ENCODE data around the gene NME2. TPM values are rescaled to one million over a fixed set of nuclear protein-coding genes. Genes with fewer than 3 reads are reported as not detected.

Gene NME2
- 45.7 and 48.3 TPM in 2 replicates for total RNA-seq (2013; cell fraction: nucleolus; rRNA removed)
- total RNA-seq (2014; rRNA removed) (583 and 663 TPM in 2 replicates), total RNA-seq (2014; rRNA removed; fragmentation: Illumina TruSeq; extraction: Trizol) (555 and 589 TPM in 2 replicates), total RNA-seq (2021) (781 and 785 TPM in 2 replicates), polyA plus RNA-seq (2011; rRNA removed) (730 and 787 TPM in 2 replicates), polyA plus RNA-seq (2014; fragmentation: Illumina TruSeq; extraction: Trizol) (467 and 525 TPM in 2 replicates), polyA plus RNA-seq (2014; fragmentation: Nextera tagmentation; extraction: Ambion mirVana) (100 to 1,000 TPM; 497 to 881 TPM), polyA plus RNA-seq (2014; rRNA removed) (986 and 1,114 TPM in 2 replicates), polyA plus RNA-seq (2016; fragmentation: Nextera tagmentation; extraction: Ambion mirVana) (1,000 to 10,000 TPM; 1,003 to 1,030 TPM), polyA minus RNA-seq (2011; rRNA and poly(A)+ RNA removed) (208 and 213 TPM in 2 replicates), Bru-seq, nascent RNA (percentile 84 among the genes with signal in this experiment), BruChase-seq, experiment 1, labeled RNA remaining after a 6-hour chase (percentile 93 among the genes with signal in this experiment), BruChase-seq, experiment 2, labeled RNA remaining after a 2-hour chase (percentile 87 among the genes with signal in this experiment)
- polyA plus RNA-seq (2011; ENCODE audit: low read depth) = 428 TPM
- polyA plus RNA-seq (2011; cell fraction: cytosol; rRNA removed) = 682 and 865 TPM in 2 replicates
- 390 and 398 TPM in 2 replicates for polyA plus RNA-seq (2011; cell fraction: nucleus; rRNA removed)
- polyA plus RNA-seq (2012) = 802 and 867 TPM in 2 replicates
- 101 and 102 TPM in 2 replicates for polyA minus RNA-seq (2011; cell fraction: cytosol; rRNA and poly(A)+ RNA removed)
- 38.4 and 69.5 TPM in 2 replicates for polyA minus RNA-seq (2011; cell fraction: nucleus; rRNA and poly(A)+ RNA removed)
- long read RNA-seq, experiment 1, transcript NME2-202 (4 exons, 866 nt) = minor isoform, 81 of 465 reads
- long read RNA-seq, experiment 1, transcript NME2-205 (5 exons, 826 nt) = major isoform, 369 of 465 reads
- long read RNA-seq, experiment 1, partial matches to known transcripts = 3 of 465 reads
- long read RNA-seq, experiment 1, other reads (novel, unspliced or antisense) = 5 of 465 reads
- long read RNA-seq, experiment 2, transcript NME2-205 (5 exons, 826 nt) = major isoform, 881 of 1,121 reads
- long read RNA-seq, experiment 2, transcript NME2-201 (4 exons, 568 nt) = minor isoform, 22 of 1,121 reads
- long read RNA-seq, experiment 2, transcript NME2-204 (5 exons, 749 nt) = minor isoform, 10 of 1,121 reads
- long read RNA-seq, experiment 2, transcript NME2-202 (4 exons, 866 nt) = minor isoform, 186 of 1,121 reads
- long read RNA-seq, experiment 2, partial matches to known transcripts = 8 of 1,121 reads
- long read RNA-seq, experiment 2, other reads (novel, unspliced or antisense) = 12 of 1,121 reads

DNA sequence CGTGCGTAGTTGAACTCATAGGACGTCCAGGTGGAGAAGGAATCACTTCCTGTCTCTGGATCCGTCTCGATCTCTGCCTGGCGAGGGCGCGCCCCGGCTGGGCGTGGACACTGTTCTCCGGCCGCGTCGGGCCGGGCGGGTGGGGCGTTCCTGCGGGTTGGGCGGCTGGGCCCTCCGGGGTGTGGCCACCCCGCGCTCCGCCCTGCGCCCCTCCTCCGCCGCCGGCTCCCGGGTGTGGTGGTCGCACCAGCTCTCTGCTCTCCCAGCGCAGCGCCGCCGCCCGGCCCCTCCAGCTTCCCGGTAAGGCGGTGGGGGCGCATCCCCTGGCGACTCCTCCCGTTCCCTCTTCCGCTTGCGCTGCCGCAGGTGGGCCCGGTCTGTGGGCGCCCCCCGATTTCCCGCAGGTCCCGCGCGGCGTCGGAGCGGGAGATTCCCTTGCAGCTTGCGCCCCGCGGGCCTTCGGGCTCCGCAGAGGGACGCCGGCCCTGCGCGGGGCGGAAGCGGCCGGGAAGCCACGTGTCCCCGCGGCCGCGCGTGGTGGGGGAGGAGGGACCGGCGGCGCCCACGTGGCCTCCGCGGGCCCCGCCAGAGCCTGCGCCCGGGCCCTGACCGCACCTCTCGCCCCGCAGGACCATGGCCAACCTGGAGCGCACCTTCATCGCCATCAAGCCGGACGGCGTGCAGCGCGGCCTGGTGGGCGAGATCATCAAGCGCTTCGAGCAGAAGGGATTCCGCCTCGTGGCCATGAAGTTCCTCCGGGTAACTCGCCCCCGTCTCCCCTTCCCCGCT lies at the start of gene NME2:
Gene NME2 (plus strand): TSS at position 214 of the 789 bp plus-strand sequence. CDS start 420 bp downstream, at position 634.
- in situ Hi-C loops (cut with MboI) = loop anchor here (10.0 kb wide), 1 partner anchor 62 kb away; no protein-coding TSS in a partner anchor
- H3K36me3 ChIP-seq (ENCODE audit: control insufficient read depth in 2 of 2, insufficient read depth in 2 of 2, low read length in 1 of 2) = peaks cover 5 to 26% of the 10 kb centered on the region in 2 experiments
- peak within 1 kb of the TSS; percentile 96 for H3K4me3 ChIP-seq
- no peaks in the 10 kb centered on the region for H3K9me3 ChIP-seq (replicated peaks; ENCODE audit: control insufficient read depth, insufficient read depth, low read length)
- RAD21 ChIA-PET (ENCODE audit: unreplicated experiment) = interaction anchor here (0.7 to 1.8 kb wide), 5 partner anchors 12 to 164 kb away, joined by 3 to 5 read pairs (median 4); no protein-coding TSS in a partner anchor
- H3K9ac ChIP-seq (ENCODE audit: control insufficient read depth, insufficient read depth, low read length) = peak within 1 kb of the TSS; percentile 93
- DNase-seq (ENCODE audit: low read depth, low spot score) (peak; percentile 40), ATAC-seq (peak; percentile 93), FAIRE-seq (peak; percentile 88)
- CTCF ChIA-PET = interaction anchor here (1.3 to 5.8 kb wide), 2 partner anchors 12 to 131 kb away, joined by 4 to 35 read pairs; partner anchors contain the start of gene NME1
- H3K4me1 ChIP-seq (ENCODE audit: control insufficient read depth, insufficient read depth, low read length) = peaks cover 12% of the 10 kb centered on the region
- peak within 1 kb of the TSS; percentile 92 for H3K27ac ChIP-seq (ENCODE audit: control insufficient read depth, insufficient read depth)
- H4K20me1 ChIP-seq (ENCODE audit: control insufficient read depth, insufficient read depth) = no peaks in the 10 kb centered on the region
- H3K27me3 ChIP-seq (replicated peaks in 1 of 2; ENCODE audit: control insufficient read depth in 2 of 2, insufficient read depth in 2 of 2, low read length in 1 of 2) = no peaks in the 10 kb centered on the region
- intact Hi-C loops (cut with micrococcal nuclease; ENCODE audit: unreplicated experiment) = loop anchor here (5.0 kb wide), 1 partner anchor 96 kb away; the partner anchor contains the start of genes MBTD1 and UTP18
- BruUV-seq (replicated peaks) = no TSS peak
- peak within 1 kb of the TSS; percentile 99 for H3K4me2 ChIP-seq (ENCODE audit: control insufficient read depth, insufficient read depth)
- H3K79me2 ChIP-seq (ENCODE audit: control insufficient read depth, insufficient read depth, low read length) = peaks cover 25% of the 10 kb centered on the region
- 1% methylated on average over 91 of the region's 98 CpGs for WGBS (ENCODE audit: insufficient coverage, insufficient replicate concordance, low lambda C conversion rate, missing lambda C conversion rate)
- SMC1A ChIA-PET (ENCODE audit: uncharacterized antibody, unreplicated experiment) = interaction anchor here (1.0 kb wide), 1 partner anchor 10 kb away, joined by 3 read pairs; no protein-coding TSS in a partner anchor
- peak within 1 kb of the TSS; percentile 92 for H2AFZ ChIP-seq (ENCODE audit: control insufficient read depth, low read depth, low read length)
- POLR2A ChIA-PET = interaction anchor here (0.8 to 1.5 kb wide), 3 partner anchors 10 to 46 kb away, joined by 3 to 5 read pairs (median 3); partner anchors contain the start of genes NME1 and SPAG9
- TF ChIP-seq, protein P1, sequence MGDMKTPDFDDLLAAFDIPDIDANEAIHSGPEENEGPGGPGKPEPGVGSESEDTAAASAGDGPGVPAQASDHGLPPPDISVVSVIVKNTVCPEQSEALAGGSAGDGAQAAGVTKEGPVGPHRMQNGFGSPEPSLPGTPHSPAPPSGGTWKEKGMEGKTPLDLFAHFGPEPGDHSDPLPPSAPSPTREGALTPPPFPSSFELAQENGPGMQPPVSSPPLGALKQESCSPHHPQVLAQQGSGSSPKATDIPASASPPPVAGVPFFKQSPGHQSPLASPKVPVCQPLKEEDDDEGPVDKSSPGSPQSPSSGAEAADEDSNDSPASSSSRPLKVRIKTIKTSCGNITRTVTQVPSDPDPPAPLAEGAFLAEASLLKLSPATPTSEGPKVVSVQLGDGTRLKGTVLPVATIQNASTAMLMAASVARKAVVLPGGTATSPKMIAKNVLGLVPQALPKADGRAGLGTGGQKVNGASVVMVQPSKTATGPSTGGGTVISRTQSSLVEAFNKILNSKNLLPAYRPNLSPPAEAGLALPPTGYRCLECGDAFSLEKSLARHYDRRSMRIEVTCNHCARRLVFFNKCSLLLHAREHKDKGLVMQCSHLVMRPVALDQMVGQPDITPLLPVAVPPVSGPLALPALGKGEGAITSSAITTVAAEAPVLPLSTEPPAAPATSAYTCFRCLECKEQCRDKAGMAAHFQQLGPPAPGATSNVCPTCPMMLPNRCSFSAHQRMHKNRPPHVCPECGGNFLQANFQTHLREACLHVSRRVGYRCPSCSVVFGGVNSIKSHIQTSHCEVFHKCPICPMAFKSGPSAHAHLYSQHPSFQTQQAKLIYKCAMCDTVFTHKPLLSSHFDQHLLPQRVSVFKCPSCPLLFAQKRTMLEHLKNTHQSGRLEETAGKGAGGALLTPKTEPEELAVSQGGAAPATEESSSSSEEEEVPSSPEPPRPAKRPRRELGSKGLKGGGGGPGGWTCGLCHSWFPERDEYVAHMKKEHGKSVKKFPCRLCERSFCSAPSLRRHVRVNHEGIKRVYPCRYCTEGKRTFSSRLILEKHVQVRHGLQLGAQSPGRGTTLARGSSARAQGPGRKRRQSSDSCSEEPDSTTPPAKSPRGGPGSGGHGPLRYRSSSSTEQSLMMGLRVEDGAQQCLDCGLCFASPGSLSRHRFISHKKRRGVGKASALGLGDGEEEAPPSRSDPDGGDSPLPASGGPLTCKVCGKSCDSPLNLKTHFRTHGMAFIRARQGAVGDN (IDR thresholded peaks at IDR 0.05) = peak; percentile 75; the same call in 1 of the 2 replicates
- TF ChIP-seq HCFC1 (IDR thresholded peaks at IDR 0.05; ENCODE audit: low read length) (peak; percentile 18; the same call in 1 of the 2 replicates), BCL11A (IDR thresholded peaks at IDR 0.05; ENCODE audit: low read depth, low read length) (0 out of 2 replicates have a peak, but pooled peaks have one; percentile 1), POLR2AphosphoS5 (IDR thresholded peaks at IDR 0.05; ENCODE audit: low read length) (peak; percentile 46), EP300 (IDR thresholded peaks at IDR 0.05; ENCODE audit: borderline replicate concordance in 1 of 2, control insufficient read depth in 1 of 2, low read depth in 2 of 2, low read length in 2 of 2) (no peak), SIN3A (IDR thresholded peaks at IDR 0.05; ENCODE audit: low read depth, low read length) (peak; percentile 41), STAT1 (conservative IDR thresholded peaks at IDR 0.05) (no peak; the same call in 1 of the 2 replicates), FOS (IDR thresholded peaks at IDR 0.05; ENCODE audit: borderline replicate concordance, extremely low read depth, insufficient read length) (no peak), MXI1 (IDR thresholded peaks at IDR 0.05; ENCODE audit: low read depth, low read length) (peak; percentile 96), ZNF274 (IDR thresholded peaks at IDR 0.05; ENCODE audit: insufficient read depth, insufficient read length) (no peak), IKZF1 (conservative IDR thresholded peaks at IDR 0.05) (peak; percentile 93)
- TF ChIP-seq, protein P2, sequence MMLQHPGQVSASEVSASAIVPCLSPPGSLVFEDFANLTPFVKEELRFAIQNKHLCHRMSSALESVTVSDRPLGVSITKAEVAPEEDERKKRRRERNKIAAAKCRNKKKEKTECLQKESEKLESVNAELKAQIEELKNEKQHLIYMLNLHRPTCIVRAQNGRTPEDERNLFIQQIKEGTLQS (IDR thresholded peaks at IDR 0.05; ENCODE audit: borderline replicate concordance, extremely low read depth, low read depth, low read length) = 0 out of 2 replicates have a peak, but pooled peaks have one; percentile 53

Measured in GM12878 (cell line).